NCI-H524 (cell line): ENCODE measurements around the gene UBE2J2.

ENCODE experiments used
- DNase-seq, 2 experiments: peaks; one replicate each; lab custom pipeline; 2025; lab: John Stamatoyannopoulos, UW

UBE2J2 gene

DNA sequence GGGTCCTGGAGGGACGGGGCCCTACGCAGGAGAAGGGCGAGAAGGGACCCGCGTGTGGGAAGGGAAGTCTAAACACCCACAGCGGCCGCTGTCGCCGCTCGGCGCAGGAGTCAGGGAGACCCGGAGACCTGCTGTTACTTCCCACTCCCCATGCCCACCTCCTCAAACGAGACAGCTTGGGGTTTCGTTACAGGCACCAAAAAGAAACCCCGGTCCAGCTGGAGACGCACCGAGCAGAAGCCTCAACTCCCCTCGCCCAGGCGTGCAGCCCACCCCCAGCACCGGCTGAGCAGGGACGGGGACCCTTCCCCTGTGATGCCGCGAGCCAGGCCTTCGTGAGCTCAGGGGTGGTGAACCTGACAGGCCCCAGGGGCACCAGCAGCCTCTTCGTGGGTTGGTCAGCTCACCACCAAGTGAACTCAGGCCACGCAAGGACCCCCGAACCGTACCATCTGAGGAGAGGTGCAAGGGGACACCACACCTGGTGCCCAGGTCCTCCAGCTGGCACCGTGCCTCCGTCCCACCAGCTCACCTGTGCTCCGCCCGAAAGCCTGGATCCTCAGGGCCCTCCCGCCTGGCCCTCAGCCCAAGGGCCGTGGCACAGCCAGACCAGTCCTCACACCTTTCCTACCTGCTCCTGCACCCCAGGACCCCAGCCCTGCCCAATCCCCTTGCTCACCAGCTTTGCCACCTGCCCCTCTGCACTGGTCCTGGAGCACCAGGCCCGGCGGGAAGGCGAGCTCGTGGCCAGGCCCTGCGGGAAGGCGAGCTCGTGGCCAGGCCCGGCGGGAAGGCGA is 46.9 kb downstream of the UBE2J2 start:
- DNase-seq = no peak

DNA sequence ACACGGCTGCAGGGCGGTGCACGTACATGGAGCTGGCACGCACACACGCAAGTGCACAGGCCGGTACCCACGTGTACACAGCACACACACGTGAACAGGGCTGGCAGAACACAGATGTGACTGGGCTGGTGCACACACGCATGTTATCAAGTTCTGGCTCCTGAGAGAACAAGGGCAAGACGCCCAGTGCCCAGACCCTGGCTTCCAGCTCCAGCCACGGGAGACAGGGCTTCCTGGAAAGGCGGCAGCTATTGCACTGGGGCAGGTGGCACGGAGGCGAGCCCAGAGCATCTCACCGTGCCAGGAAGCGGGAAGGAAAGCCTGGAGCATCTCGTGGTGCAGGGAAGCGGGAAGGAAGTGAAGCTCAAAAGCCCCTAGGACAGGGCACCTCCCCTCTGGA is 47.7 kb downstream of the UBE2J2 start:
- no peak for DNase-seq

- no peak for DNase-seq
These were observed 48.3 kb downstream of the UBE2J2 start for GRCh38 chr1:1225238-1225845.

- no peak for DNase-seq
These were observed 49.8 kb downstream of the UBE2J2 start for GRCh38 chr1:1223891-1224290.

GRCh38 chr1:1223321-1223720 is 50.3 kb downstream of the UBE2J2 start:
- no peak for DNase-seq

- no peak for DNase-seq
These were observed 51.0 kb downstream of the UBE2J2 start for GRCh38 chr1:1222575-1223225.

- DNase-seq = no peak
These were observed 51.6 kb downstream of the UBE2J2 start for GRCh38 chr1:1221887-1222574.

DNA sequence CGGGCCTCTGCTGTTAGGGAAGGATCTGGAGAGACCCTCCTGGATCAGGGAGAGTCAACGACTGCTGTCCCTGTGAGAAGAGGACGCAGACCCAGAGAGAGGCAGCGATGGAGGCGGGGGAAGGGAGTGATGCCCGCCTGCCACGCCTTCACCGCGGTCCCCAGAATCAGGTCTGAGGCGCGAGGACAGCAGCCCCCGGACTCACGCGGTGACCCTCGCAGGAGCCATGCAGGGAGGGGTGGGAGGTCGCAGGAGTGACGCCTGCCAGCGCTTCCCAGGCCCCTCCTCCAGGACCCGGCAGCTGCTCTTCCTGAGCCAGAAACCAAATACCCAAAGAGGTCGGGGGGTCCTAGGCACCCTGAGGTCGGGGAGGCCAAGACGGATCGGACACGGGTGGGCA is 53.5 kb downstream of the UBE2J2 start:
- no peak for DNase-seq

- DNase-seq = no peak
These were observed 54.3 kb downstream of the UBE2J2 start for GRCh38 chr1:1219341-1219740.

- DNase-seq = no peak
These were observed 55.0 kb downstream of the UBE2J2 start for GRCh38 chr1:1218524-1219200.

- no peak for DNase-seq
These were observed 55.8 kb downstream of the UBE2J2 start for GRCh38 chr1:1217621-1218523.

- DNase-seq = no peak
These were observed 56.7 kb downstream of the UBE2J2 start for GRCh38 chr1:1216770-1217620.

GRCh38 chr1:1215881-1216605 is 57.6 kb downstream of the UBE2J2 start:
- DNase-seq = no peak

DNA sequence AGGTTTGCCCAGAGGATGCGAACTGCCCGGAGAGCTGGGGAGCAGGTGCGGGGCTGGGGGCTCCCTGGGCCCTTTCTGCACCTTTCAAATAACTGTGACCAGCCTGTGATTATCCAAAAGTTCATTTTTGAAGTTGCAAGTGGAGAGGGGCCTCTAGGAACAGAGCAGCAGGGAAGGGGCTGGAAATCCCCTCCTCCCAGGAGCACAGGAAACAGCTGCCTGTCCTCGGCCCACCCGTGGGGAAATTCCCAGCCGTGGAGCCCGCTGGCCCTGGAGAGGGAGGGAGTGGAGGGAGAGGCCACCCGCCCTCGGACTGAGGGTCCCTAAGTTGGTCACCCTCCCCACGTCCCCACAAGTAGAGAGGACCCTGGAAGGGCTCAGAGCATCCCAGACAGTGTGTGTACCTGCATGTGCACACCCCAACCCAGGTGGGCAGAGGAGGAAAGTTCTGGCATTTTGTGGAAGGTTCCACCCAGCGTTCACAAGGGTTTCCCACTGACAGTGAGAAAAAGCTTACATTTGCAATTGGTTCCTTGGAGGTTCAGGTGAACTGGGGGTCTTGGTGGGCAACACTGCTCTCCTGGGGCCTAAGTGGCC is 58.5 kb downstream of the UBE2J2 start:
- no peak for DNase-seq

- DNase-seq = no peak
These were observed 60.0 kb downstream of the UBE2J2 start, which contains the start of gene TNFRSF4 for GRCh38 chr1:1213345-1214265. Gene TNFRSF4, minus strand, starts transcription at chr1:1214153. Its CDS starts 26 bp downstream, at chr1:1214127.

- DNase-seq = no peak
These were observed 60.8 kb downstream of the UBE2J2 start for GRCh38 chr1:1212780-1213344.
